ENCODE measurements around the gene DNM1. TPM values are rescaled to one million over a fixed set of nuclear protein-coding genes. Genes with fewer than 3 reads are reported as not detected.

DNM1 gene
- total RNA-seq, 1 donor from 2014 or later = 112 TPM

- no peak overlapping the region for H3K27ac Mint-ChIP-seq
- no peaks in the 10 kb centered on the region for H3K27me3 Mint-ChIP-seq
- TF ChIP-seq, protein P1, sequence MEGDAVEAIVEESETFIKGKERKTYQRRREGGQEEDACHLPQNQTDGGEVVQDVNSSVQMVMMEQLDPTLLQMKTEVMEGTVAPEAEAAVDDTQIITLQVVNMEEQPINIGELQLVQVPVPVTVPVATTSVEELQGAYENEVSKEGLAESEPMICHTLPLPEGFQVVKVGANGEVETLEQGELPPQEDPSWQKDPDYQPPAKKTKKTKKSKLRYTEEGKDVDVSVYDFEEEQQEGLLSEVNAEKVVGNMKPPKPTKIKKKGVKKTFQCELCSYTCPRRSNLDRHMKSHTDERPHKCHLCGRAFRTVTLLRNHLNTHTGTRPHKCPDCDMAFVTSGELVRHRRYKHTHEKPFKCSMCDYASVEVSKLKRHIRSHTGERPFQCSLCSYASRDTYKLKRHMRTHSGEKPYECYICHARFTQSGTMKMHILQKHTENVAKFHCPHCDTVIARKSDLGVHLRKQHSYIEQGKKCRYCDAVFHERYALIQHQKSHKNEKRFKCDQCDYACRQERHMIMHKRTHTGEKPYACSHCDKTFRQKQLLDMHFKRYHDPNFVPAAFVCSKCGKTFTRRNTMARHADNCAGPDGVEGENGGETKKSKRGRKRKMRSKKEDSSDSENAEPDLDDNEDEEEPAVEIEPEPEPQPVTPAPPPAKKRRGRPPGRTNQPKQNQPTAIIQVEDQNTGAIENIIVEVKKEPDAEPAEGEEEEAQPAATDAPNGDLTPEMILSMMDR (conservative IDR thresholded peaks at IDR 0.05) = no peak
- peaks cover 8% of the 10 kb centered on the region for H3K36me3 Mint-ChIP-seq
- H3K4me1 Mint-ChIP-seq (ENCODE audit: unreplicated experiment) = no peaks in the 10 kb centered on the region
- no peak overlapping the region for H3K4me3 Mint-ChIP-seq
- DNase-seq (ENCODE audit: extremely low spot score, unreplicated experiment) = no peak
- no peaks in the 10 kb centered on the region for H3K9me3 Mint-ChIP-seq
Observed at GRCh38 chr9:128285033-128285784, 82.0 kb downstream of the DNM1 start.

DNA sequence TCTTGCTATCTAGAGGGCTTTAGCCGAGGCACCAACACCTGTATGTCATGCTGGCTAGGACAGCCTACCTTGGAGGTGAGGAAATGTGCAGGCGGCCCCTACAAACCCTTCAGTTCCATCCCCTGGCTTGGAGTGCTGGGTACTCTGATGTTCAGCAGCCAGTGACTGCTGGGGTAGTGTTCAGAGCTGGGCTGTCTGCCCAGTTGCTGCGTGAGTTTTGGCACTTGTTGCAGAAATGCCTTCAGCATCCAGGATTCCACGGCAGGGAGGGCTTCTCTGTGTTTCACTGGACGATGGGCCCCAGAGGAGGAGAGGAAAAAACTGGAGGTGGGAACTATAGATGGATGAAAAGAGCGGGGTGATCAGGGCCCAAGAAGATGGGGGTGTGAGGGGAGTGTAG is 83.3 kb downstream of the DNM1 start:
- peaks cover 5% of the 10 kb centered on the region for H3K36me3 Mint-ChIP-seq
- DNase-seq (ENCODE audit: extremely low spot score, unreplicated experiment) = no peak
- H3K9me3 Mint-ChIP-seq = no peaks in the 10 kb centered on the region
- H3K4me3 Mint-ChIP-seq = no peak overlapping the region
- TF ChIP-seq, protein P1 (conservative IDR thresholded peaks at IDR 0.05) = no peak
- no peaks in the 10 kb centered on the region for H3K27me3 Mint-ChIP-seq
- no peak overlapping the region for H3K27ac Mint-ChIP-seq
- no peaks in the 10 kb centered on the region for H3K4me1 Mint-ChIP-seq (ENCODE audit: unreplicated experiment)

DNA sequence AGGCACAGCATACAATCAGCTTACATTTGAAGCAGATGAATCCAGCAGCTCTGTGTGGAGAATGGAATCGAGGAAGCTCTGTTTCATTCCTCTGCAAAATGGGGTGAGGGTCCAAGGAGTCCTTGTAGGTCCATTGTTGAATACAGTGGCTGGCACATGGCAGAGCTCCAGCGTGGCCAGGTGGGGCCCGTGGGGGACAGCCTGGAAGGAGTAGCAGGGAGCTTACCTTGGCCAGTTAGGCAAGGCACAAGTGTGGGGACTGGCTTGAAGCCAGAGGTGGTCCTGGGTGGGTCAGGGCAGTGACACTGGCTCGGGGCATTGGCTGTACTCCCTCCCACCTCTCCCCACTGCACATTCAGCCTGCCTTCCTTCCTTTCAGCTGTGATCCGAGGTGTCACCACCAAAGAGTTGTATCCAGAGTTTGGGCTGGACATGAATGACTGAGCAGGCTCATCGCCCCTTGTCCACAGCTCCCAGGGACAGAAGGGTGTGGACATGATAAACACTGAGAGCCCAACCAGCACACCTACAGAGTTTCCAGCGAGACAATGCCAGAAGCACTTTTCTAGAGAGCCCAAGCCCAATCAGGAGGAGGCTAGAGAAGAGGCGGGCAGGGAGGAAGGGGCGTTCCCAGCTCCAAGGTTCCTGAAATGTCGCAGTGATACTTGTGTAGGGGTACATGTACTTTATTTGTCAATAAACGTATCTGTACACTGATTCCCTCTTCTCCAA is 85.3 kb downstream of the DNM1 start:
- no peak overlapping the region for H3K4me3 Mint-ChIP-seq
- H3K9me3 Mint-ChIP-seq = no peaks in the 10 kb centered on the region
- no peak for DNase-seq (ENCODE audit: extremely low spot score, unreplicated experiment)
- H3K27ac Mint-ChIP-seq = peak overlapping the region; percentile 47
- TF ChIP-seq, protein P1 (conservative IDR thresholded peaks at IDR 0.05) = no peak
- H3K27me3 Mint-ChIP-seq = no peaks in the 10 kb centered on the region
- peaks cover 4% of the 10 kb centered on the region for H3K36me3 Mint-ChIP-seq
- H3K4me1 Mint-ChIP-seq (ENCODE audit: unreplicated experiment) = no peaks in the 10 kb centered on the region

GRCh38 chr9:128292009-128292408 is 88.8 kb downstream of the DNM1 start:
- Mint-ChIP-seq H3K4me1 (ENCODE audit: unreplicated experiment) (peaks cover 6% of the 10 kb centered on the region), H3K9me3 (no peaks in the 10 kb centered on the region), H3K4me3 (no peak overlapping the region), H3K27ac (no peak overlapping the region), H3K27me3 (no peaks in the 10 kb centered on the region), H3K36me3 (peaks cover 4% of the 10 kb centered on the region)
- DNase-seq (ENCODE audit: extremely low spot score, unreplicated experiment) = no peak
- TF ChIP-seq, protein P1 (conservative IDR thresholded peaks at IDR 0.05) = no peak

DNA sequence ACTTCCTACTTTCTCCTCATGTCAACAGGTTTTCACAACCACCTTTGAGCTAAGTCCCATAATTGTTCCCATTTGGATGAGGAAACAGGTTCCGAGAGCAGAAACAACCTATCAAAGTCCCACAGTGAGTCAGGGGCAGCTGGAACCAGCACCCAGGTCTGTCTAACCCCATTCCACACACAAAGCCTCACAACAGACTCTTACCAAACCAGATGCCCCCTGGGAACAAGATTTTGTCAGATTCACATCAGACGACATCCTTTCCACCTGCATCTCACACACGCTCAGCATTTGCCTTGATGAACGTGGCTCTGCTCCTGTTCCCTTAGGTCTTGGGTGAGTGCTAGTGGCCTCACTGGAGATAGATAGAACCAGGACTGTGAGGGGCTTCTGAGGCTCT is 89.9 kb downstream of the DNM1 start:
- H3K36me3 Mint-ChIP-seq = no peaks in the 10 kb centered on the region
- TF ChIP-seq, protein P1 (conservative IDR thresholded peaks at IDR 0.05) = no peak
- no peaks in the 10 kb centered on the region for H3K9me3 Mint-ChIP-seq
- H3K27ac Mint-ChIP-seq = no peak overlapping the region
- no peak overlapping the region for H3K4me3 Mint-ChIP-seq
- no peaks in the 10 kb centered on the region for H3K27me3 Mint-ChIP-seq
- DNase-seq (ENCODE audit: extremely low spot score, unreplicated experiment) = no peak
- peaks cover 6% of the 10 kb centered on the region for H3K4me1 Mint-ChIP-seq (ENCODE audit: unreplicated experiment)
